Transverse colon (tissue), 3 donors: ENCODE data around the gene PDE7B.
A peak's percentile ranks its signal among the peaks of the same experiment; 100 is the strongest.

Source experiments
- CTCF ChIP-seq, 5 experiments: fragments of 200-600 bp in 3 of 5; fragments of 450-650 bp in 2 of 5; sonication (generic) in 3 of 5; IDR thresholded peaks; 1 replicate in 2 of 5; 2 replicates in 3 of 5; pipeline ENCODE4 v1.5.1; 2016 to 2017; ENCODE audit warnings: antibody characterized with exemption in 5 of 5, inconsistent platforms in 3 of 5, mild to moderate bottlenecking in 2 of 5, moderate library complexity in 1 of 5
- POLR2A ChIP-seq: fragments of 450-650 bp; IDR thresholded peaks from one replicate; pipeline ENCODE4 v1.6.1; 2016; ENCODE audit warnings: antibody characterized with exemption, mild to moderate bottlenecking, moderate library complexity

GRCh38 chr6:135938576-135939207, 87.2 kb downstream of the PDE7B start:
- TF ChIP-seq CTCF (IDR thresholded peaks at IDR 0.05): peak in 1 of 5 experiments; percentile 27
- no peak for TF ChIP-seq POLR2A
